Cardiac fibroblast (primary cell): ENCODE data around the gene ANKS1B.

ENCODE experiments used
- DNase-seq, 2 donors: peaks; one replicate each; pipeline versions ENCODE4 v3.0.0 to v3.0.0-alpha.2; 2010; ENCODE audit warnings: low read depth in 2 of 2
- H3K4me3 ChIP-seq, 2 donors: replicated peaks in 1 of 2; 1 replicate in 1 of 2; 2 replicates in 1 of 2; pipeline ENCODE4 v1.5.1; 2011; ENCODE audit warnings: low read depth in 2 of 2, low read length in 2 of 2, mild to moderate bottlenecking in 2 of 2, moderate library complexity in 1 of 2
- TF ChIP-seq, protein P1 (sequence below): IDR thresholded peaks from one replicate; pipeline ENCODE4 v1.5.1; 2011; ENCODE audit warnings: low read depth, mild to moderate bottlenecking, low read length, inconsistent platforms

The ANKS1B gene

DNA sequence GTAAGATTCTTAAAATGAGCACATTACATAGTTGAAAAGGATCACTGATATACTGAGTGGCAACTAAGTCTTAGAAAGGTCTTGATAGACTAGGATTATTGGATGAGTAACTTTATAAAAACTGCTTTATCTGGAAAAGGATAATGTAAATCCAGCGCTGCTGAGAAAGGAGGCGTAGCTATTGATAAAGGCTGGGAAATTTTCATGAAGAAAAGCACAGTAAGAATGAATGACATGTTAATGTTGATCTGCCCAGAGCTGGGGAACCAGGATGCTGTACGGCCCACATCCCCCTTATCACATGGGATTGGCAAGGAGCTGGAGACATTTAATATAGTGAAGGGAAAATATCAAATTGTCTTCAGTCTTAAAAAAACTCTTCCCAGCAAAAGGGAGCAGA, 1165.7 kb downstream of the ANKS1B start:
- TF ChIP-seq, protein P1, sequence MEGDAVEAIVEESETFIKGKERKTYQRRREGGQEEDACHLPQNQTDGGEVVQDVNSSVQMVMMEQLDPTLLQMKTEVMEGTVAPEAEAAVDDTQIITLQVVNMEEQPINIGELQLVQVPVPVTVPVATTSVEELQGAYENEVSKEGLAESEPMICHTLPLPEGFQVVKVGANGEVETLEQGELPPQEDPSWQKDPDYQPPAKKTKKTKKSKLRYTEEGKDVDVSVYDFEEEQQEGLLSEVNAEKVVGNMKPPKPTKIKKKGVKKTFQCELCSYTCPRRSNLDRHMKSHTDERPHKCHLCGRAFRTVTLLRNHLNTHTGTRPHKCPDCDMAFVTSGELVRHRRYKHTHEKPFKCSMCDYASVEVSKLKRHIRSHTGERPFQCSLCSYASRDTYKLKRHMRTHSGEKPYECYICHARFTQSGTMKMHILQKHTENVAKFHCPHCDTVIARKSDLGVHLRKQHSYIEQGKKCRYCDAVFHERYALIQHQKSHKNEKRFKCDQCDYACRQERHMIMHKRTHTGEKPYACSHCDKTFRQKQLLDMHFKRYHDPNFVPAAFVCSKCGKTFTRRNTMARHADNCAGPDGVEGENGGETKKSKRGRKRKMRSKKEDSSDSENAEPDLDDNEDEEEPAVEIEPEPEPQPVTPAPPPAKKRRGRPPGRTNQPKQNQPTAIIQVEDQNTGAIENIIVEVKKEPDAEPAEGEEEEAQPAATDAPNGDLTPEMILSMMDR = no peak
- no peak overlapping the region for H3K4me3 ChIP-seq
- DNase-seq = no peak

- no peak overlapping the region for H3K4me3 ChIP-seq
- no peak for DNase-seq
- TF ChIP-seq, protein P1 = no peak
These were observed 1166.5 kb downstream of the ANKS1B start for GRCh38 chr12:98818239-98818638.

DNA sequence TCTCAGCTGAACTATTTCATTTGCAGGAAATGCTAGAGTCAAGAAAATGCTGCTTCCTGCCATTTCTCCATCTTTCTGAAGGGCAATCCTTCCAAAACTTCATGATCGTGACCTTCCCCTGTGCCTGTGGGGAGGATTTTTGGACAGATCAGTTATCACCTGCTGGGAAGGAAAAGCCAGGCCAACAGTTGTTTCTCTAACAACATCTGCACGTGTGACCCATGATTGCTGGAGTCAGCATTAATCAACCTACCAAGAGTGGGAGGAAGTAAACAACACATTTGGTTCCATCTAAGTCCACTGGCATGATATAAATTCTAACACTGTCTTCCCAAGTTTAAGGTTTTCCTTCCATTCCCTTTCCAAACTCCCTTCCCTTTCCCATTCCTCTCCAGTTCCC, 1167.0 kb downstream of the ANKS1B start:
- no peak overlapping the region for H3K4me3 ChIP-seq
- TF ChIP-seq, protein P1 = no peak
- no peak for DNase-seq

GRCh38 chr12:98816720-98817119, 1168.0 kb downstream of the ANKS1B start:
- no peak for DNase-seq
- TF ChIP-seq, protein P1 = no peak
- H3K4me3 ChIP-seq = no peak overlapping the region

DNA sequence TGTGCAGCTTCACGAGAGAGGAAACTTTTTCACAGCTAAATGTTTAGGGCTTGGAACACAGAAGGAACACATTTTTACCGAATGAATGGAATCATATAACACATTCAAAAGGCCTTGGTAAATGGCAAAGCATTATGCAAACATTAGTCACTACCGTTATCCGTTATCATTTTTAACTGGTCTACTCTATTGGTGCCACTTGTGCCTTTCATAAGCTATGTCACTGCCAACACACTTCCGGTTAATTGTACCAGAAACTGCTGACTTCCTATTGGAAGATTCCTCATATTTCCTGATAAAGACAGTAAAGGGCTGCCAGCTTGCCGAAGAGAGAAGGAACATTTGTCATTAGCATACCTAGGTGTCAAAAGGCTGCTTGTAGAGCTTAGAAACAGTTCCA, 1170.5 kb downstream of the ANKS1B start:
- no peak overlapping the region for H3K4me3 ChIP-seq
- TF ChIP-seq, protein P1 = no peak

DNA sequence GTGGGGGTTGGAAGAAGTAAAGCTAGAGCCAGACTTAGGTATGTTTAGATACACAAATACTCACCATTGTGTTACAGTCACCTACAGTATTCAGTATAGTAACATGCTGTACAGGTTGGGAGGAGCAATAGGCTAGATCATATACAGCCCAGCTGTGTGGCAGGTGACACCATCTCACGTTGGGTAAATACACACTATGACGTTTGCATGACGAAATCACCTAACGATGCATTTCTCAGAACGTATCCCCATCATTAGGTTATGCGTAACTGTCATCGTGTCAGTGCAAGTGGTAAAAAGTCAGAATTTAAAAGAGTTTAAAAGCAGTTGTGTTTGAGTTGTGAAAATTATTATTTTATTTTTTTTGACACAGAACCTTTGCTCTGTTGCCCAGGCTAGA, 1172.5 kb downstream of the ANKS1B start:
- DNase-seq = no peak
- H3K4me3 ChIP-seq = no peak overlapping the region
- TF ChIP-seq, protein P1 = no peak

More for the DNA sequence above, 1170.5 kb downstream of the ANKS1B start:
- DNase-seq = peak in 1 of 2 donors; percentile 15

- no peak for DNase-seq
- TF ChIP-seq, protein P1 = no peak
- H3K4me3 ChIP-seq = no peak overlapping the region
These were observed 1176.4 kb downstream of the ANKS1B start for GRCh38 chr12:98808243-98808875.
